Activated CD4-positive, CD25-positive, alpha-beta regulatory T cell (primary cell): ENCODE measurements around the gene AQP11.
"Not testable (repeated sequence)": the region's sequence is repeated elsewhere in the genome, so short reads cannot be mapped to it uniquely, and the experiment has no call there.

ENCODE experiments used
- DNase-seq, 4 experiments: peaks; one replicate each; lab custom pipeline; 2025; lab: John Stamatoyannopoulos, UW

The AQP11 gene, protein sequence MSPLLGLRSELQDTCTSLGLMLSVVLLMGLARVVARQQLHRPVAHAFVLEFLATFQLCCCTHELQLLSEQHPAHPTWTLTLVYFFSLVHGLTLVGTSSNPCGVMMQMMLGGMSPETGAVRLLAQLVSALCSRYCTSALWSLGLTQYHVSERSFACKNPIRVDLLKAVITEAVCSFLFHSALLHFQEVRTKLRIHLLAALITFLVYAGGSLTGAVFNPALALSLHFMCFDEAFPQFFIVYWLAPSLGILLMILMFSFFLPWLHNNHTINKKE

DNA sequence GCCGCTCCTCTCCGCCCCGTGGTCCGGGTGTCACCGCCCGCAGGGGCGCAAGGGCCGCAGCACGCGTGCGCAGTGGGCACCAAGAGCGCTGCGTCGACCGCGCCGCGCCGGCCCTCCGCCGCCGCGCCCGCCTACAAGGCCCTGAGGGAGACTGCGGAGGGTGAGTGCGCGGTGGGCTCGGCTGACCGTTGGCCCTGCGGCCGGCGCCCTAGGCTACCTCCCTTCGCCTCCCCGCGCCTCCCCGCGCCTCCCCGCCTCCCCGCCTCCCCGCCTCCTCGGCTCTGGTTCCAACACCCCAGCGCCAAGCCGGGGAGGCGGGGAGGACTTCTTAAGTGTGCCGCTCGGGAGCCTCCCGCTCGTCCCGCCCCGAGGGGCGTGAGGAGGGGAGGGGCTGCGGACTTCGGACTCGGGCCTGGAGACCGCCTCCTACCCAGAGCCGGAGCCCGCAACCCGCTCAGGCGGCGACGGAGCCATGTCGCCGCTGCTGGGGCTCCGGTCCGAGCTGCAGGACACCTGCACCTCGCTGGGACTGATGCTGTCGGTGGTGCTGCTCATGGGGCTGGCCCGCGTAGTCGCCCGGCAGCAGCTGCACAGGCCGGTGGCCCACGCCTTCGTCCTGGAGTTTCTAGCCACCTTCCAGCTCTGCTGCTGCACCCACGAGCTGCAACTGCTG, at the start of gene AQP11:
Gene AQP11 (plus strand): TSS at position 433 of the 673 bp plus-strand sequence. CDS start 40 bp downstream, at position 473.
- DNase-seq, result peak in 2 of 4 experiments; percentile 16 to 19

DNA sequence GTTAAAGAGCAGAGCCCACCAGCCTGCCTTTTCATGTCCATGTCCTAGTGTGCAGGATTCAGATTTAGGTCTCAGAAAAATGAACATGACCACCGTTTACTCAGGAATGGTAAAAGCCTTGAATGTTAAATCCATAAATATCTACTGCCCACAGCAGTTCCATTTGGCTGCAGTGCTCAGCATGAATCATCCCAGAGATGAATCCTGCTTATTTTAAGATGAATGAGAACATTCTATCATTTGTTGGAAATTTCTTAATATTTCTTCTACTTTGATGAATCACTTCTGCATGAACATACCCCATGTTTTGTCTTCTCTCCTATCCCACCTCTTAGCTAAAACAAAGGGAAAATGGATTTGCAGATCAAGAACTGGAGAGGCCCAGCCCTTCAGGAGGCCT, 47.5 kb upstream of the AQP11 start:
- no peak for DNase-seq

GRCh38 chr11:77547047-77547836, 42.5 kb upstream of the AQP11 start:
- DNase-seq, result no peak

DNA sequence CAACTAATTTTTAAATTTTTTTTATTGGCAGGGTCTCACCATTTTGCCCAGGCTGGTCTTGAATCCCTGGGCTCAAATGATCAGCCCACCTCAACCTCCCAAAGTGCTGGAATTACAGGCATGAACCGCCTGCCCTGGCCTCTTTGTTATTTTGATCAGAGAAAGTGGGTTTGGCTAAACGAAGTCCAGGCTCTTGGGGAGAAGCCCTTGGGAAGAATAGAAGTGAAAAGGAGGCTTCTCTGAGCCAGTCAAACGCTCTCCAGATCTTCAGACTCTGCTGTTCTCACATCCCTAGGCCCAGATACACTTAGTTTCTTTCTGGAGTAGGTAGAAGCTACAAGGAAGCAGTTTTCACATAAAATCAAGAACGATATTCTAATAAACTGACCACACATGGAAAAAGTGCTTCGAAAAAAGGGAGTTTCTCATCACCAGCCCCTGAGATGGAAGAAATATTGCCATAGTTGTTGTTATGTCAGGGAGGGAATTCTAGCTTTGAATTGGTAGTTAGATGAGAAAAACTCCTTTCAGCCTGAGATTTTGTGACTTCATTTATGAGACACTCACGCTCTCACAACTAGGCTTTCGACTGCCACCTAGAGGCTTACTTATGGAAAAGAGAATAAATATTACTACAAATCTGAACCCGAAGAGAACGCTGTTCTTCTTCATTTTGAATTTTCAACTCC, 41.7 kb upstream of the AQP11 start:
- no peak for DNase-seq

GRCh38 chr11:77548552-77549445, 41.0 kb upstream of the AQP11 start:
- no peak for DNase-seq

- not testable (repeated sequence) for DNase-seq
Measured at GRCh38 chr11:77551426-77551825, 38.3 kb upstream of the AQP11 start.

- DNase-seq, result no peak
Measured at GRCh38 chr11:77557553-77557952, 32.2 kb upstream of the AQP11 start.

GRCh38 chr11:77558380-77558779, 31.4 kb upstream of the AQP11 start:
- no peak for DNase-seq

DNA sequence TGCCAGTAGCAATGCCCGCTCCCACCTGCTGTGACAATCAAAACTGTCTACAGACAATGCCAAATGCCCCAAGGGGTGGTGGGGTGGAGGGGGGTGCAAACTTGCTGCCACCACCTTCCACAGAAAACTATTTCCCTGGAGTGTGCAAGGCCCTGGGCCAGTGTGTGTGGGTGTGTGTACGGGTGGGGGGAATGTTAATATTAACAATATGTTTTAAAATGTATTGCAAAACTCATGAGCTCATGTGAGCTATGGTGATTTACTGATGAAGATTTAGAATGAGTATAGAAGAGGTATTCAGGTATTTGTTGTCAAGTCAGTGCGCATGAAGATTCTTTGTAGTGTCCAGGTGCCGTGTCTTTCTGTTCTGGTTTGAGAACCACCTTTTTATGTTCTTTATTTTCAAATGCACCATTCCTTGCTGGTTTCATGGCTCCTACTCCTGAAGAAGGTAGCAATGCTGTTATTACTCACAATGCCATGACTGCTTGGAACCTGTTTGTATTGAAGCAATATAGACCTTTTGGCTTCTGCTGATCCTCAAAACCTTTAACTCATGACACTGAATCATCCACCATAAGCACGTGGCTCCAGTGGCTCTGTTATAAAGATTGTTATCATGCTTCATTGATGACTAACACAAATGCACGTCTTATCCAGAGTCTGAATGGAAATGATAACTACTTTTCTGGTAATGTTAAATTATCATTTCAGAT, 29.9 kb upstream of the AQP11 start:
- DNase-seq, result no peak

- no peak for DNase-seq
Measured at GRCh38 chr11:77560605-77561004, 29.1 kb upstream of the AQP11 start.

- no peak for DNase-seq
Measured at GRCh38 chr11:77561257-77561656, 28.5 kb upstream of the AQP11 start.

DNA sequence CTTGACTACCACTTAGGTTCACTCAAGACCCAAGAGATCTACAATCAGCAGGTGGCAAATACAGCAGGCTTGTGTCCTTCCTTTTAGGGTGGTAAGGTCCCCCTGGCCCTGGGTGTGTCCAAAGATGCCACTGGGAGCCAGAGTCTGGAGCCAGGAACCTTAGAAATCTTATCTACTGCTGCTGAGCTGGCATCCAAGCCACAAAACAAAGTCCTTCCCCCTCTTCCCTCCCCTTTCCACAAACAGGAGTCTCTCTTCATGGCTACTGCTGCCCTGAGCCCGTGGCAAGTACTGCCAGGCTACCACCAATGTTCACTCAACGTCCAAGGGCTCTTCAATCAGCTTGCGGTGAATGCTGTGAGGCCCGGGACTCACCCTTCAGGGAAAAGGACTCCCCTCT, 21.4 kb upstream of the AQP11 start:
- DNase-seq, result no peak

DNA sequence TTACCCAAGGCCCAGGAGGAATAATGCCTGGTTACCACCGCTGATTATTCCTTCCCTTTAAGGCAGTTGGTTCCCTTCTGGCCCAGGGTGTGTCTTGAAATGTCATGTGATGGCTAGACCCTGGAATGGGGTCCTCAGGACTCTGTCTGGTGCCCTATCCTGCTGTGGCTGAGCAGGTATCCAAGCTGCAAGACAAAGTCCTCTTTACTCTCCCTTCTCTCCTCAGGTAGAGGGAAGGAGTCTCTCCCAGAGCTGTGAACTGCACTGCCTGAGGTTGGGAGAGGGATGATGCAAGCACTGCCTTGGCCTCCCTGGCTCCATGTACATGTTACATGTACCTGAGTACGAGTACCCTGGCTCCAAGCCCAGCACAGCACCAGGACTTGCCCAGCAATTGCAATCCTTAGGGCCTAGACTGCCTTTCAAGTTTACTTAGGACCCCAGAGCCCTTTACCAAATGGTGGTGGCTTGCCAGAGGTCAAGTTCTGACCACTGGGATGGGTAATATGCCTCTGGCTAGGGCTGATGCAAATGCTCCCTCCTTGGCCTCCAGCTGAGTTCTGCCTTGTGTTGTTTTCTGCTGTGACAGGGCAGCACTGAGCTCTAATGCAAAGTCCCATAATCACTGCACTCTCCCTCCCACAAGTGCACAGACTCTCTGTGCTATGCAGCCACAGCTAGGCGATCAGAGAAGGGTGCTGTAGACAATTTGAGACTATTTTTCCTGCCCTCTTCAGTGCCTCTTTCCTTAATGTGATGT, 20.7 kb upstream of the AQP11 start:
- DNase-seq, result no peak

GRCh38 chr11:77569676-77570070, 20.1 kb upstream of the AQP11 start:
- DNase-seq, result no peak

DNA sequence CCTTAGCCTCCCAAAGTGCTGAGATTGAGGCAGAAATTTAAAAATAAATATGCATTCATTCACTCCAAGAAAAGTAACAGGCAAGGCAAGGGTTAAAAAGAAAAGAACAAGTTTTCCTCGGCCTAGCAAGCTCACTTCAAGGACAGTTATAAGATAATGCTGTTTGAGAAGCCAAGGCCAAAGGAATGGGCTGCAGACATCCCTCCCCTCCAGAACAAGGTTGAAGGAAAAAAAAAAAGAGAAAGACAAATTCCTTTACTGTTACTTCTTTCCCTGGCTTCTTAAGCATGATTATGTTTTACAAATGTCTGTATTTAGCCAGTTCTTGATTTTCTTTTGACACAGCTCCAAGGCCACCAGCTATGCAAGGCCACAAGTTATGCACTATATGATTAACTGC, 18.9 kb upstream of the AQP11 start:
- DNase-seq, result not testable (repeated sequence)

DNA sequence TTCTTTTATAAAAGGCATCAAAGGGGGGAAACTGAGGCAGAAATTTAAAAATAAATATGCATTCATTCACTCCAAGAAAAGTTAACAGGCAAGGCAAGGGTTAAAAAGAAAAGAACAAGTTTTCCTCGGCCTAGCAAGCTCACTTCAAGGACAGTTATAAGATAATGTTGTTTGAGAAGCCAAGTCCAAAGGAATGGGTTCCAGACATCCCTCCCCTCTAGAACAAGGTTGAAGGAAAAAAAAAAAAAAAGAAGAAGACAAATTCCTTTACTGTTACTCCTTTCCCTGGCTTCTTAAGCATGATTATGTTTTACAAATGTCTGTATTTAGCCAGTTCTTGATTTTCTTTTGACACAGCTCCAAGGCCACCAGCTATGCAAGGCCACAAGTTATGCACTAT, 14.3 kb upstream of the AQP11 start:
- DNase-seq, result not testable (repeated sequence)

- no peak for DNase-seq
Measured at GRCh38 chr11:77580712-77581337, 8.9 kb upstream of the AQP11 start.

DNA sequence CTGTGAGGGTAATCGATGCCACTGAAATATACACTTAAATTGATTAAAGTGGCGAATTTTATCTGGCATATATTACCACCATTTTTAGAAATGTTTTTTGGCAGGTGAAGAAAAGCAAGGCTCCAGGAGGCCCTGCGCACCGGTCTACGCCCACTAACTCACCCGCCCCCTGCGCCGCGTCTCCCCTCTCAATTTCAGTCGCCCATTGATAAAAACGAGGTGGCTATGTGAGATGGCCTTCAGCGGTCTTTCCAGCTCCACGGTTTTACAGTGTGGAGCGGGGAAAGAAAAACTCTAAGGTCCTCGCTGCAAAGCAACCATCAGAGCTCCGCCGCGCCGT, 602 bp upstream of the AQP11 start:
- DNase-seq, result no peak

GRCh38 chr11:77590194-77590782, 535 bp downstream of the AQP11 start:
- no peak for DNase-seq
